Measurements from ENCODE around the gene FPR3.

GRCh38 chr19:51830274-51830673 is 35.3 kb downstream of the FPR3 start:
- TF ChIP-seq ZBED1 (IDR thresholded peaks at IDR 0.05; ENCODE audit: borderline replicate concordance) (no peak), BHLHE40 (IDR thresholded peaks at IDR 0.05; ENCODE audit: borderline replicate concordance in 1 of 2, low read depth in 2 of 2, low read length in 1 of 2) (no peak), BACH1 (IDR thresholded peaks at IDR 0.05; ENCODE audit: borderline replicate concordance) (no peak), POLR2AphosphoS5 (IDR thresholded peaks at IDR 0.05; ENCODE audit: low read length) (no peak), ZSCAN29 (IDR thresholded peaks at IDR 0.05) (no peak), SRF (IDR thresholded peaks at IDR 0.05; ENCODE audit: low read depth in 2 of 2, low read length in 2 of 2) (no peak), FOXM1 (IDR thresholded peaks at IDR 0.05; ENCODE audit: low read depth, low read length) (no peak), E2F4 (IDR thresholded peaks at IDR 0.05; ENCODE audit: low read depth, low read length) (no peak), CBX3 (IDR thresholded peaks at IDR 0.05; ENCODE audit: borderline replicate concordance, low read depth) (no peak), CHD2 (IDR thresholded peaks at IDR 0.05; ENCODE audit: borderline replicate concordance, low read depth, low read length) (no peak)
